Cardiac muscle cell (in vitro differentiated cells and primary cell): ENCODE results near the gene PSMC6. TPM values are rescaled to one million over a fixed set of nuclear protein-coding genes. Genes with fewer than 3 reads are reported as not detected.
"Not testable (repeated sequence)": the region's sequence is repeated elsewhere in the genome, so short reads cannot be mapped to it uniquely, and the experiment has no call there.

Experiments
- DNase-seq, 2 donors: peaks; one replicate each; pipeline versions ENCODE4 v3.0.0 to v3.0.0-alpha.2; 2010 to 2017; ENCODE audit warnings: low read depth in 1 of 2, low spot score in 1 of 2
- H3K27ac ChIP-seq: fragments of 200-600 bp; sonication (generic); 2 replicates; pipeline ENCODE4 v1.5.1; 2016
- H3K27me3 ChIP-seq: fragments of 200-600 bp; sonication (generic); 2 replicates; pipeline ENCODE4 v1.6.0; 2016; ENCODE audit warnings: control low read depth
- H3K36me3 ChIP-seq: fragments of 200-600 bp; sonication (generic); 2 replicates; pipeline ENCODE4 v1.5.1; 2016; ENCODE audit warnings: control low read depth
- H3K4me1 ChIP-seq: fragments of 200-600 bp; sonication (generic); 2 replicates; pipeline ENCODE4 v1.8.1; 2017; ENCODE audit warnings: low read depth, mild to moderate bottlenecking, mixed run types
- H3K4me3 ChIP-seq: fragments of 200-600 bp; sonication (generic); 2 replicates; pipeline ENCODE4 v1.5.1; 2016; ENCODE audit warnings: mild to moderate bottlenecking
- H3K9me3 ChIP-seq: fragments of 200-600 bp; sonication (generic); 2 replicates; pipeline ENCODE4 v1.5.1; 2017; ENCODE audit warnings: low read depth, mild to moderate bottlenecking, control low read depth
- polyA plus RNA-seq: library from polyadenylated mRNA; unstranded; fragments of >200 nt; fragmentation: Nextera tagmentation; extraction: Ambion mirVana; gene quantifications from 2 replicates; pipeline ENCODE4 v1.2.1, GENCODE V29; 2016
- total RNA-seq: library from RNA; depleted of rRNA; stranded (reverse); fragments of >200 nt; gene quantifications from 2 replicates; pipeline ENCODE4 v1.2.3, GENCODE V29; 2016
- TF ChIP-seq, protein P1 (sequence below): IDR thresholded peaks from 2 replicates; pipeline ENCODE4 v1.5.1; 2012; ENCODE audit warnings: low read depth, mild to moderate bottlenecking, low read length

The PSMC6 gene
- total and polyA plus RNA-seq, 2 experiments from 2014 or later: 135 to 151 TPM

DNA sequence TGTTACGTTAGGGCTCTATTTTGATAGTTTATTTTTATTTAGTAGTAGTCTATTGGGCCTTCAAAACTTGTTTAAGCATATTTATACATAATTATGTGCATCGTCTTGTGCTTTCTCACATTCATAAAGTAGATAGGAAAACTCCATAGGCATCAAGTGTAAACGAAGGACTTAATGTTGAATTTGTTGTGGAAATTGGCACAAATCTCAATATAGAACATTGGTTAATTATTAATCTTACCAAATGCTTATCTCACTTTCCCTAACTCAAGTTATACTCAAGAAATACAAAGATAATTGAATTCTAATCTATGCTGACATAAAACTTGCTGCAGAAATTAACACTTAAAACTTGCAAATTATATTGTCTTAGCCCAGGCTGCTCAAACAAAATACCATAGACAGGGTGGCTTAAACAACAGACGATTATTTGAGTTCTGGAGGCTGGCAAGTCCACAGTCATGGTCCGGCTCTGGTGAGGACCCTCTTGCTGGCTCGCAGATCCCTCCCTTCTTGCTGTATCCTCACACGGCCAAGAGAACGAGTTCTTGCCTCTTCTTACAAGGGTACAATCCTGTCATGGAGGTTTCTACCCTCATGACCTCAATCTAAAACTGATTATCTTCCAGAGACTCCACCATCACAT is 41.8 kb downstream of the PSMC6 start:
- H3K36me3 ChIP-seq: peaks cover 34% of the 10 kb centered on the region
- no peak overlapping the region for H3K4me3 ChIP-seq
- no peak overlapping the region for H3K27ac ChIP-seq
- H3K4me1 ChIP-seq: no peaks in the 10 kb centered on the region
- TF ChIP-seq, protein P1, sequence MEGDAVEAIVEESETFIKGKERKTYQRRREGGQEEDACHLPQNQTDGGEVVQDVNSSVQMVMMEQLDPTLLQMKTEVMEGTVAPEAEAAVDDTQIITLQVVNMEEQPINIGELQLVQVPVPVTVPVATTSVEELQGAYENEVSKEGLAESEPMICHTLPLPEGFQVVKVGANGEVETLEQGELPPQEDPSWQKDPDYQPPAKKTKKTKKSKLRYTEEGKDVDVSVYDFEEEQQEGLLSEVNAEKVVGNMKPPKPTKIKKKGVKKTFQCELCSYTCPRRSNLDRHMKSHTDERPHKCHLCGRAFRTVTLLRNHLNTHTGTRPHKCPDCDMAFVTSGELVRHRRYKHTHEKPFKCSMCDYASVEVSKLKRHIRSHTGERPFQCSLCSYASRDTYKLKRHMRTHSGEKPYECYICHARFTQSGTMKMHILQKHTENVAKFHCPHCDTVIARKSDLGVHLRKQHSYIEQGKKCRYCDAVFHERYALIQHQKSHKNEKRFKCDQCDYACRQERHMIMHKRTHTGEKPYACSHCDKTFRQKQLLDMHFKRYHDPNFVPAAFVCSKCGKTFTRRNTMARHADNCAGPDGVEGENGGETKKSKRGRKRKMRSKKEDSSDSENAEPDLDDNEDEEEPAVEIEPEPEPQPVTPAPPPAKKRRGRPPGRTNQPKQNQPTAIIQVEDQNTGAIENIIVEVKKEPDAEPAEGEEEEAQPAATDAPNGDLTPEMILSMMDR: no peak
- DNase-seq: no peak
- no peaks in the 10 kb centered on the region for H3K27me3 ChIP-seq
- no peaks in the 10 kb centered on the region for H3K9me3 ChIP-seq

- TF ChIP-seq, protein P1: no peak
- H3K27me3 ChIP-seq: no peaks in the 10 kb centered on the region
- no peaks in the 10 kb centered on the region for H3K4me1 ChIP-seq
- H3K27ac ChIP-seq: no peak overlapping the region
- no peaks in the 10 kb centered on the region for H3K9me3 ChIP-seq
- peaks cover 43% of the 10 kb centered on the region for H3K36me3 ChIP-seq
- DNase-seq: no peak
- H3K4me3 ChIP-seq: no peak overlapping the region
These were observed 48.8 kb downstream of the PSMC6 start for GRCh38 chr14:52755607-52756316.

GRCh38 chr14:52759145-52759544 is 52.1 kb downstream of the PSMC6 start:
- no peaks in the 10 kb centered on the region for H3K4me1 ChIP-seq
- H3K4me3 ChIP-seq: no peak overlapping the region
- H3K27ac ChIP-seq: no peak overlapping the region

GRCh38 chr14:52762923-52763322 is 55.9 kb downstream of the PSMC6 start:
- H3K4me3 ChIP-seq: not testable (repeated sequence)
- peaks cover 30% of the 10 kb centered on the region for H3K36me3 ChIP-seq

More at GRCh38 chr14:52759145-52759544, 52.1 kb downstream of the PSMC6 start:
- DNase-seq: no peak
- Histone ChIP-seq H3K36me3 (peaks cover 34% of the 10 kb centered on the region), H3K9me3 (no peaks in the 10 kb centered on the region), H3K27me3 (no peaks in the 10 kb centered on the region)
- TF ChIP-seq, protein P1: no peak

GRCh38 chr14:52767058-52767833 is 60.2 kb downstream of the PSMC6 start:
- DNase-seq: no peak
- Histone ChIP-seq H3K4me1 (no peaks in the 10 kb centered on the region), H3K4me3 (no peak overlapping the region), H3K27ac (no peak overlapping the region), H3K27me3 (no peaks in the 10 kb centered on the region), H3K36me3 (peaks cover 28% of the 10 kb centered on the region), H3K9me3 (no peaks in the 10 kb centered on the region)
- TF ChIP-seq, protein P1: no peak

More at GRCh38 chr14:52762923-52763322, 55.9 kb downstream of the PSMC6 start:
- not testable (repeated sequence) for H3K27me3 ChIP-seq, H3K4me1 ChIP-seq, H3K9me3 ChIP-seq, DNase-seq, H3K27ac ChIP-seq
